Thyroid gland (tissue), 4 donors: ENCODE data around the gene MSH5.

Source experiments
- POLR2A ChIP-seq, 2 donors: fragments of 450-650 bp; IDR thresholded peaks; one replicate each; pipeline ENCODE4 v1.6.1; 2017; ENCODE audit warnings: antibody characterized with exemption in 2 of 2, mild to moderate bottlenecking in 2 of 2, moderate library complexity in 1 of 2
- TF ChIP-seq, protein P1 (sequence below), 6 experiments: fragments of 200-600 bp in 3 of 6; fragments of 450-650 bp in 3 of 6; sonication (generic) in 3 of 6; IDR thresholded peaks; one replicate each; pipeline ENCODE4 v1.5.1; 2016 to 2019; ENCODE audit warnings: antibody characterized with exemption in 6 of 6, mild to moderate bottlenecking in 2 of 6, inconsistent platforms in 1 of 6, moderate library complexity in 1 of 6

- TF ChIP-seq, protein P1, sequence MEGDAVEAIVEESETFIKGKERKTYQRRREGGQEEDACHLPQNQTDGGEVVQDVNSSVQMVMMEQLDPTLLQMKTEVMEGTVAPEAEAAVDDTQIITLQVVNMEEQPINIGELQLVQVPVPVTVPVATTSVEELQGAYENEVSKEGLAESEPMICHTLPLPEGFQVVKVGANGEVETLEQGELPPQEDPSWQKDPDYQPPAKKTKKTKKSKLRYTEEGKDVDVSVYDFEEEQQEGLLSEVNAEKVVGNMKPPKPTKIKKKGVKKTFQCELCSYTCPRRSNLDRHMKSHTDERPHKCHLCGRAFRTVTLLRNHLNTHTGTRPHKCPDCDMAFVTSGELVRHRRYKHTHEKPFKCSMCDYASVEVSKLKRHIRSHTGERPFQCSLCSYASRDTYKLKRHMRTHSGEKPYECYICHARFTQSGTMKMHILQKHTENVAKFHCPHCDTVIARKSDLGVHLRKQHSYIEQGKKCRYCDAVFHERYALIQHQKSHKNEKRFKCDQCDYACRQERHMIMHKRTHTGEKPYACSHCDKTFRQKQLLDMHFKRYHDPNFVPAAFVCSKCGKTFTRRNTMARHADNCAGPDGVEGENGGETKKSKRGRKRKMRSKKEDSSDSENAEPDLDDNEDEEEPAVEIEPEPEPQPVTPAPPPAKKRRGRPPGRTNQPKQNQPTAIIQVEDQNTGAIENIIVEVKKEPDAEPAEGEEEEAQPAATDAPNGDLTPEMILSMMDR (IDR thresholded peaks at IDR 0.05), result no peak
- no peak for TF ChIP-seq POLR2A (IDR thresholded peaks at IDR 0.05)
These were observed 36.7 kb downstream of the MSH5 start for GRCh38 chr6:31776485-31776988.
